Left forelimb (tissue), 1 donor: Measurements from ENCODE around the gene KIAA1671.
A peak's percentile ranks its signal among the peaks of the same experiment; 100 is the strongest.

Experiments
- DNase-seq: peaks from one replicate; pipeline ENCODE4 v3.0.0-alpha.2; 2018; ENCODE audit warnings: low spot score

The KIAA1671 gene

DNA sequence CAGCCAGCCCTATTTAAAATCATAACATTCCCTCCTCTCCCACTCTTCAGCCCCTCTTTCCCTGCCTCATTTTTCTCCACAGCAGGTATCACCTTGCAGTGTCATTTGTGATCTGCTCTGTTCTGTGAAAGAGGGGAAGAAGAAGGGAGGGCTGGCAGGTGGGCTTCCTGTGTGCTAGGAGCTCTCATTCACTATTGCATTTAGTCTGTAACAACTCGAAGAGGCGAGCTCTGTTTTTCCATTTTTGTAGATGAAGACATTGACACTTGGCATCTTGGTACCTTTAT, 195.1 kb downstream of the KIAA1671 start:
- no peak for DNase-seq

- DNase-seq = no peak
These were observed 195.7 kb downstream of the KIAA1671 start for GRCh38 chr22:25148149-25148691.

DNA sequence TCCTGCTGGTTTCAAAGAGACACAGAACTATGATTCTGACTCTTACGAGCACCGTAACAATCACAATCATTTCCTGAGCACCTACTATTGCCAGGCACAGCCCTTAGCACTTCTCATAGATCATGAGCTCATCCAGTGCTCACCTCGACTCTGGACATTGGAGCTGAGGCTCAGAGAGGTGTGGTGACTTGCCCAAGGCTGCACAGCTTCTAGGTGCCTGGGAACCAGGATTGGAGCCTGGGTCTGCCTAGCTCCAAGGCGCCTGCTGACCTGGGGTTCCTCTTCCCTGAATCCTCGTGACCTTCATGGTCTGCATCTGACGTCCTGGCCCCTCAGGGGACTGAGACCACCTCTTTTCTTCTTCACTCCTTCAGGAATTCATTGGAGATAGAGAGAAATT, 196.5 kb downstream of the KIAA1671 start:
- DNase-seq = no peak

DNA sequence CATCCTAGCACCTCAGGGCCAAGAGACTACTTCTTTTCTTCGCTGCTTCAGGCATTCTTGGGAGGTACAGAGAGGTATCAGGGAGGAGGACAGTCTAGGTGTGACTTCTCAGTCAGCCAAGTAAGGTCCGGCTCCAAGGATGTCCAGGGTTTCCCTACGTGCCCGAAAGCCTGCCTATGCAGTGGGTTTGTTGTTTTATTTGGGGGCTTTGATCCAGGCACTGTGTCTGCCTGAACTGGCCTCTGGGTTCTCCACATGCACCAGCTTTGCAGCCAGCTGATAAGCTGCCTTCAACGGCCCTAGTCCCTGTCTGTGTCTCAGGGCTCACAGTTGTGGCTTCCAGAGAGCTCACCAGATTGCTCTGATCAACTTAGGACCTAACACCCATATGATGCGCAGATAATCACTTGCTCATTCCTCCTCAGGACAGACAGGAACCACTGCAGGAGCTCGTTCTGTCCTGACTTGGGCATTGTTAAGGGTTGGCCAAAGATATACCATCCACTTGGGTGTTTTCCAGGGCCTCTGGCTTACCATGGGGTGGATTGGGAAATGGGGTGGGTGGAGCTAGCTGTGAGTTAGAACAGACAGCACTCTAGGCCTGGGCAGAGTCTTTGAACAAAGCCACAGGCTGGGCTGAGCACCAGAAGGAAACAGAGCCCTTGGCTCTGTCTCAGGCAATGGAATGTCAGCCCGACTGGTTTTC, 201.6 kb downstream of the KIAA1671 start:
- no peak for DNase-seq

- DNase-seq = no peak
These were observed 202.1 kb downstream of the KIAA1671 start for GRCh38 chr22:25154667-25154999.

DNA sequence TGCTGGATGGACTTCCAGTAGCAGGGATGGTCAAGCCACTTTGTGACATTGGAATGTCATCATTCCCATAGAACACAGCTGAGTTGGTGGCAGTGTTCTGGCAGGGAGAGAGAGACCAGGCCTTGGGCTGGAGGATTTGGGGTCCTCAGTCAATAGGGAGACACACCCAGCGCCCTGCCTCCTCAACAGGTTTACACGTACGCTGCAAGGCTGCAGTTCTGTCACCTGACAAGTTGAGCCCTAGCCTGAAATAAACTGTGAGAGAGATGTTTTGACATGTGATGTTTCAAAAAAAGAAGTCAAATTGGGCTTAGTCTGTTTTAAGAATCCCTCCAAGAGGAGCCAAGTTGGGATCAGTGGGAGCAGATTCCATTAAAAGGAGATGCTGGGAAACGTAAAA, 204.2 kb downstream of the KIAA1671 start:
- DNase-seq = no peak

- DNase-seq = peak; percentile 68
These were observed 206.5 kb downstream of the KIAA1671 start for GRCh38 chr22:25159028-25159427.

GRCh38 chr22:25160120-25160996, 207.8 kb downstream of the KIAA1671 start:
- DNase-seq = no peak

- no peak for DNase-seq
These were observed 208.8 kb downstream of the KIAA1671 start for GRCh38 chr22:25161017-25161915.

DNA sequence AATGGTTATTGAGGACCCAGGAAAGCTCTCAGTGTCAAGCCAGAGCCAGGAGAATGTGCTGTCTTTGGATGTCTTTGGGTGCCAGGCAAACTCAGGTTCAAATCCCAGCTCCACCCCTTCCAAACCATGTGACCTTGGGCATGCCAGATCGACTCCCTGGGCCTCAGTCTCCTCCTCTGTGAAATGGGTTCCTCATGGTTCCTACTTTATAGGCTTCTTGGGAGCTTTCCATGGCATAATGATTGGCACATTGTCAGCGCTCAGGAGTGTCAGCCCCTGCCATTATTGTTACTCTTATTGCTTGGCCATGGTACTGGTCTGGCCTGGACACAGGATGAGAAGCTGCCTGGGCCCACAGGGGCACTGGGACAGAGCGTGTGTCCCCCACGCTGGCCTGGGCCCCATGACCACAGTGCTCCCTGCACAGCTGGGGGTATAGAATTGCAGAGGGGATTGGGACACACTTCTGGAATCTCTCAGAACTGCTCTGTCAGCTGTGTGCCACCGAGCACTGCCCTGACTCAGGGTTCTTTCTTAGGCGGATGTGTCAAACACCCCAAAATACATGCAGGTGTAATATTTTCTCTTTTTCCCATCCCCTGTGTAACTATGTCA, 209.5 kb downstream of the KIAA1671 start:
- no peak for DNase-seq

GRCh38 chr22:25162561-25162960, 210.0 kb downstream of the KIAA1671 start:
- no peak for DNase-seq

- no peak for DNase-seq
These were observed 213.3 kb downstream of the KIAA1671 start for GRCh38 chr22:25165785-25166184.

GRCh38 chr22:25166266-25167040, 213.9 kb downstream of the KIAA1671 start:
- no peak for DNase-seq

DNA sequence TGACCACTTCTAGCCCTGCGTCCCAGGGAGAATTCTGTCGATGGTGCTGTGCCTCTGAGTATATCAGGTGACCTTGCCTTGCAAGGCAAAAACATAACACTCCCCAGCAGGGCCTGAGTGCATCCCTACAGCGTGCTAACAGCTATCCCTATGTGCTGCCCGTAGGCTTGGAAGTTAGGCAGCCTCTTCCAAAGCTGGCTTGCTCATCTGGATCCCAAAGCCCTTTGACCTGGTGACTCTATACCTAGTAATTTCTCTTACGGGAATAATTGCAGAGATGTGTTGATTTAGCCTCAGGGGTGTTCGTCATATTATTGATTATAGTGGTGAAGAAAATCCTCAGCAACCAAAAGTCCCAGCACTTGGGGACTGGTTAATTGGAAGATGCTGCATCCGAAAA, 214.6 kb downstream of the KIAA1671 start:
- DNase-seq = no peak

DNA sequence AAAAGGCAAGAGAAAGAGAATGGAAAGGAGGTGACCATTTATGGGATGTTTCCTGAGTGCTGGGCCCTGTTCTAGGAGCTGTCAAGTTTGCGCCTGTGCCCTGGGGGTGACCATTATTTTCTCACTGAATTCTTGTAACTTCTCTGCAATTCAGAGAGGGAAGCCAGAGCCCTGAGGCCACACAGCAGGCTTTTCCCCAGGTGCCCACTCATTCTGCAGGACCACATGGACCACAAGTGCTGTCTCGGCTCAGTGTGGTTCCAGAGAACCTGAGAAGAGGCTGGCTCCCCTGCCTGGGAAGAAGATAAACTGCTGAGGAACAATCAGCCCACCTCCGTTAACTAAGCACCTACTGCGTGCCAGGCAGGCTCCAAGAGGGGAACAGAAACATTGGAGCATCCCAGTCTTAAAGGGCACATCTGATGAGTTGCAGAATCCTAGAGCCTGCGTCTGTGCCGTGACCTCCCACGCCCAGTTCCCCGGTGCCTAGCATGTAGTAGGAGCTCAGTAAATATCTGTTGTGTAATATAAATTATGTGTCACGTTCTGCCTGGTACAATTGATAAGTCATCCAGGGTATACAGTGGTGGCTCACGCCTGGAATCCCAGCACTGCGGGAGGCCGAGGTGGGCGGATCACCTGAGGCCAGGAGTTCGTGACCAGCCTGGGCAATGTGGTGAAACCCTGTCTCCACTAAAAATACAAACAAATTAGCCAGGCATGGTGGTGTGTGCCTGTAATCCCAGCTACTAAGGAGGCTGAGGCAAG, 215.5 kb downstream of the KIAA1671 start:
- DNase-seq = no peak

DNA sequence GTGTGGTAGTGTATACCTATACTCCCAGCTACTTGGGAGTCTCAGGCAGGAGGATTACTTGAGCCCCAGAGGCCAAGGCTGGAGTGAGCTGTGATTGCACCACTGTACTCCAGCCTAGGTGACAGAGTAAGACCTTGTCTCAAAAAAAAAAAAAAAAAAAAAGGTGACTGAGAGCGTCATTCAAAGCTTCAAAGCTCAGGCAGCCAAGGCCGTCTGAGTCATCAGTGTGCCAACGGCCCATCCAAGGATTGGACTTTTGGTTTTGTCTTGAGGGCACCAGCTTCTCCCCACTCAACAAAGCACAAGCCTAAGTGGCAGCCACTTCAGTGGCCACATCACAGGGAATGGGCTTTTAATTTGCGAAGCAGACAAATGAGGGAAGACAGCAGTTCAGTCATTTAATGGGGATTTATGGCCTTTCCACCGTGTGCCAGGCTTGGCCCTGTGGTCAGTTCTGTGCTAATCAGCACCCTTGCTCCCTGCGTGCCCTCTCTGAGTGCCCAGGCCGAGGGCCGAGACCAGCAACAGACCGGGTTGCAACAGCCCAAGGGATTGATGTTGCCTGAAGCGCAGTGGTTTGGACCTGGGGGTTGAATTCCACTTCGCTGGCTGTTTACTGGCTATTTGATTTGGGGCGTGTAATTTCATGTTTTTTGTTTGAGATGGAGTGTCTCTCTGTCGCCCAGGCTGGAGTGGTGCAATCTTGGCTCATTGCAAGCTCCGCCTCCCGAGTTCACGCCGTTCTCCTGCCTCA, 216.9 kb downstream of the KIAA1671 start:
- no peak for DNase-seq

DNA sequence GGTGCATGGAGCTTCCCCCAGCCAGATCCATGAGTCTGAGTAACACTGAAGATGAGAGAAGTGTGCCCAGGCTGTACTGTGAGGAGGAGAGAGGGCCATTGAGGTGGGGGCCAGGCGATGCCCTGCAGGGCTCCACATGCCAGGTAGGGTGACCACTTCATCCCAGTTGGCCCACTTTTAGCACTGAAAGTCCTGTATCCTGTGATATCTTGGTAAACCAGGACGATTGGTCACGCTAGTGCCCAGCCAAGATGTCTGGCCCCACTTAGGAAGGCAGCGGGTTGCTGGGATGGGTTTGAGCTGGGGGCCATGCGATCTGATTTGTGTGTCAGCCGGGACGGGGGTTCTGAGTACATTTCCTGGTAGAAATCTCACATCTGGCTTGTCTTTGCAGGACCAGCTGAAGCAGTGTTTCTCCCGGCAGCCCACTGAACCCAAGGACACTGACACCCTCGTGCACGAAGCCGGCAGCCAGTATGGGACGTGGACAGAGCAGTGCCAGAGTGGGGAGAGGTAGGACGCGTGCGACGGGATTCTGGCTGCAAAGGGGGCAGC, 218.0 kb downstream of the KIAA1671 start:
- DNase-seq = no peak

DNA sequence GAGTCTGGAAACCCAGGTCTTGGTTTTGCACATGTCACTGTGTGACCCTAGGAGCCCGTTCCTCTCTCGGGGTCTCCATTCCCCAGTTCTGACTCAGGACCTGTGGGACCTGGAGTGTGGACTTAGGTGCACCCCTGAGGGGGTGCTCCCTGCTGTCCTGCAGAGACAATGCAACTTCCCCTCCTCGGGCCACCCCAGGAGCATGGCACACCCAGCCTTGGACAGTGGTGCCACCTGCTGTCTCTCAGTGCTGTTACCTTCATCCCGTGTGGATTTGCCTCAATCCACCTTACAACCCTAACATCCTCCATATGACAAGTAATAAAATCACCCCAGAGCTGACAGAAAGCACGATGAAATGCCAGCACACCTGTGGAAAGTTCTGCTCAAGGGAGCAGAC, 219.6 kb downstream of the KIAA1671 start:
- no peak for DNase-seq

GRCh38 chr22:25174156-25174887, 221.8 kb downstream of the KIAA1671 start:
- DNase-seq = no peak
